GM21447 (cell line): ENCODE data around the gene PTPRCAP.

ENCODE experiments used
- ATAC-seq: cut with Tn5 transposase; IDR thresholded peaks from one replicate; pipeline ENCODE4 v1.9.1; 2021; ENCODE audit not compliant: unreplicated experiment

Gene PTPRCAP

DNA sequence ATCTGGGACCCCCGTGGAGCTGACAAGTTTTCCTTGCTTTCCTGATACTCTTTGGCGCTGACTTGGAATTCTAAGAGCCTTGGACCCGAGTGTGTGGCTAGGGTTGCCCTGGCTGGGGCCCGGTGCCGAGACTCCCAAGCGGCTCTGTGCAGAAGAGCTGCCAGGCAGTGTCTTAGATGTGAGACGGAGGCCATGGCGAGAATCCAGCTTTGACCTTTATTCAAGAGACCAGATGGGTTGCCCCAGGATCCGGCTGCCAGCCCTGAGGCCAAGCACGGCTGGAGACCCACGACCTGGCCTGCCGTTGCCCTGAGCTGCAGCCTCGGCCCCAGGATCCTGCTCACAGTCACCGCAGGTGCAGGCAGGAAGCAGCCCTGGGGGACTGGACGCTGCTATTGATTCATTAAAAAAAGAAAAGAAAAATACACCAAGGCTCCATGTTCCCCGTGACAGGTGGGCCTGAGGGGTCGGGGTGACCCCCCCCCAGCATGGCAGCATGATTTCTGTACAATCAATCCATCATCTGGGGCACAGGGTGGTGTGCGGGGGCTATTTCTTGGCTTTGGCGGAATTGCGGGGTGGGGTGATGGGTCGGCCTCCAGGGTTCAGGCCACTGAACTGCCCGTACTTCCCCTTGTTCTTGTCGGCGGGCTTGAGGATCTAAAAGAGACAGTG is 39.4 kb downstream of the PTPRCAP start:
- ATAC-seq: no peak

DNA sequence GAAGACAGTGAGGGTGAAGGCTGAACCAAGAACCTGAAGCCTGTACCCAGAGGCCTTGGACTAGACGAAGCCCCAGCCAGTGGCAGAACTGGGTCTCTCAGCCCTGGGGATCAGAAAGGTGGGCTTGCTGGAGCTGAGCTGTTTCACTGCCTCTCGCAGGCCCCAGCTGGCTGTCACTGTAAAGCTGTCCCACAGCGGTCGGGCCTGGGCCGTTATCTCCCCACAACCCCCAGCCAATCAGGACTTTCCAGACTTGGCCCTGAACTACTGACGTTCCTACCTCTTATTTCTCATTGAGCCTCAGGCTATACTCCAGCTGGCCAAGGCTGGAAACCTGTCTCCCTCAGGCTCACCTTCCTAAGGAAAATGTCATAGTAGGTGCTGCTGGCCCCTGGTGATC is 39.9 kb downstream of the PTPRCAP start:
- no peak for ATAC-seq

DNA sequence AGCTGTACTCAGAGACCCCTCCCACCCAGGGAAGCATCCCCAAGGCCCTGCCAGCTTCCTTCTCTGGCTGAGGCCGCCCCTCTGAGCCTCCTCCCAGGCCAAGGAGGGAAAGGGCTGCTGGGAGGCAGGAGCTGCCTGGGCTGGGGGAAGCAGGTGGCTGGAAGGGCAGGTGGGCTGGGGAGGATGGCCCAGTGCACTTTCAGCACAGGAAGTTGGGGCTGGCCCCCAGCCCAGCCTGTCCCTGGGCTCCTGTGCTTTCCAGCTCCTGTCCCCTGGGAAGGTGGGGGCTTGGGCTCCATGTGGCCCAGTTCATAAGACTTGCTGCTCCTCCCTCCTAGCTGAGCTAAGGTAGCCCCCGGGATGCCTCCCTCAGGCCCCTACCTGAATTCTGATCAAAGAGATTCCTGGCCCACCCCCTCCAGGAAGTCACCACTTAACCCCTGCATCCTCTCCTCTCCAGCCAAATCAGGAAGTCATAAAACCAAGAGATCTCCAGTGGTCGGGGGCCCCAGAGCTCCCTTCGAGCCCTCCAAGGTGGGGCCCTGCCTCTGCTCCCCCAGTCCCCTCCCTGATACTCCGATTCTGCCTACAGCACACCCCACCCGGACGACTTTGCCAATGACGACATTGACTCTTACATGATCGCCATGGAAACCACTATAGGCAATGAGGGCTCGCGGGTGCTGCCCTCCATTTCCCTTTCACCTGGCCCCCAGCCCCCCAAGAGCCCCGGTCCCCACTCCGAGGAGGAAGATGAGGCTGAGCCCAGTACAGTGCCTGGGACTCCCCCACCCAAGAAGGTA is 40.7 kb downstream of the PTPRCAP start:
- no peak for ATAC-seq

DNA sequence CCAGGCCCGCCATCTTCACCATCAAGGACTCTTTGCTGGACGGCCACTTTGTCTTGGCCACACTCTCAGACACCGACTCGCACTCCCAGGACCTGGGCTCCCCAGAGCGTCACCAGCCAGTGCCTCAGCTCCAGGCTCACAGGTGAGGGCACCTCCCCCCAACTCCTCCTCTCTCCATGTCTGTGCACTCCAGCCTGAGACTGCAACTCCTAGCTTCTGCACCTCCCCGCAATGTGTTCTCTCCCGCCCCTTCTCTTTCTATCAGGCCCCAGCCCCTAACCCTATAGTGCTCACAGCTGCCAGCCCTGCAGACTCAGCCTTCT is 41.3 kb downstream of the PTPRCAP start:
- no peak for ATAC-seq

DNA sequence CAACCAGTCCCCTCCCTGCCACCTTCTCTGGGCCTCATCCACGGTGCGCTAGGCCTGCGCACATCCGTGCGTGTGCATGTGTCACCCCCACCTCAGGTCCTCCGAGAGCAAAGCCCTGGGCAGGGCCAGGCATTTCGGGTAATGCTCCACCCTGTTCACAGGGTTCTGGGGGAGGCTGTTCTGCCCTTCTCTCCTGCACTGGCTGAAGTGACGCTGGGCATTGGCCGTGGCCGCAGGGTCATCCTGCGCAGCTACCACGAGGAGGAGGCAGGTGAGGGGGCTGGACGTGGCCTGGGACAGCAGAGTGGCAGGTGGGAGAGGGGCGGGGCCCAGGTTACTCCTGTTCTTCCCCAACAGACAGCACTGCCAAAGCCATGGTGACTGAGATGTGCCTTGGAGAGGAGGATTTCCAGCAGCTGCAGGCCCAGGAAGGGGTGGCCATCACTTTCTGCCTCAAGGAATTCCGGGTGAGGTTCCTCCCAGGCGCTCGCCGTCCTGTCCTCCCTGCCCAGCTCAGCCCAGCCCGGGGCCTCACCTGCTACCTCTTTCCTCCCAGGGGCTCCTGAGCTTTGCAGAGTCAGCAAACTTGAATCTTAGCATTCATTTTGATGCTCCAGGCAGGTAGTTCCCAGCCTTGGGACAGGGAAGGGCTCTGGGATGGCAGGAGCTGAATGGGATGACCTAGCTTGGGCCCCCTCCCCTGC is 41.8 kb downstream of the PTPRCAP start:
- no peak for ATAC-seq

DNA sequence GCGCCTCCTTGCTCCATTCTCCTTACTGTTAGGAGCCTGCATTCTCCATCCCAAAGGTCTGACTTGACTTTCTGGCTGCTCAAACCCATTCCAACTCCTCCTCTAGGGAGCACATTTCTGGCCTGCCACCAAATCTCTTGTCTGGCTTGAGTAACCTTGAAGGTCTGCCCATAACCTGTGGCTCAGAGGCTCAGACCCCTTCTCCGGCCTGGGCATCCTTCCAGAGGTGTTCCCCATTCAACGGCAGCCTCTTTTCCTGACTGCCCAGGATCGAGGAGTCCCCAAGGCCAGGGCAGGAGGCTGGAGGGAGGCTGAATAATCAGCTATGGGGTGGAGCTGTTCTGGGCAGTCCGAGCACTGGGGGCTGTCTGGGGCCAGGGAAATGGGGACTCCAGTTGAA is 43.5 kb downstream of the PTPRCAP start:
- ATAC-seq: no peak

DNA sequence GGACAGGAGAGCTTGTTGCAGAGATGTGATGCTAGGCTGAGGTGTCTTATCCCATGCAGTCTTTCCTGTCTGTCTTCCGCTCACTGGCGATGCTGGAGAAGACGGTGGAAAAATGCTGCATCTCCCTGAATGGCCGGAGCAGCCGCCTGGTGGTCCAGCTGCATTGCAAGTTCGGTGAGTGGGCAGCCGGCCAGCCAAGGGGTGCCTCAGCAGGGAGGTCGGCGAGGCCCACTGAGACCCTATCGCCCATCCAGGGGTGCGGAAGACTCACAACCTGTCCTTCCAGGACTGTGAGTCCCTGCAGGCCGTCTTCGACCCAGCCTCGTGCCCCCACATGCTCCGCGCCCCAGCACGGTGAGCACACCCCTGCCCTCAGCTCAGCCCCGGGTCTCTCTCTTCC is 44.0 kb downstream of the PTPRCAP start:
- ATAC-seq: no peak

DNA sequence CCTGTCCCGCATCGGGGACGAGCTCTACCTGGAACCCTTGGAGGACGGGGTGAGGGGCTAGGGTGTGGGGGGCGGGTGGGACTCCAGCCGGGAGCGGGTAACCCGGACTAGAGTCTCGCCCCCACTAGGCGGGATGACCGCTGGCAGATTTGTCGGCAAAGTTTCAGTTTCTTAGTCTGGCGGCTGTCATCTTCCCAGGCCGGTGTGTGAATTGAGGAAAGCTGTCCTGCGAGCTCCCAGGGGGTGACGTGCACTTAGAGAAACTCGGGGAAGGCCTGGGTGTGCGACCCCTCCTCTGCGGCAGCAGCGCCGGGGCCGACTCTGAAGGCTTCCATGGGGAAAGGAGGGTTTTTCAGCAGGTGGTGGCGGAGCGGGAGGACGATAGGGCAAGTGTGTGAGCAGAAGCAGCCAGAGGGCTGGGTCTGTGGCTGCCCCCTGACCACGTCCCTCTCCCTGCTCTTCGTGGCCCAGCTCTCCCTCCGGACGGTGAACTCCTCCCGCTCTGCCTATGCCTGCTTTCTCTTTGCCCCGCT is 45.2 kb downstream of the PTPRCAP start:
- ATAC-seq: peak; percentile 14

DNA sequence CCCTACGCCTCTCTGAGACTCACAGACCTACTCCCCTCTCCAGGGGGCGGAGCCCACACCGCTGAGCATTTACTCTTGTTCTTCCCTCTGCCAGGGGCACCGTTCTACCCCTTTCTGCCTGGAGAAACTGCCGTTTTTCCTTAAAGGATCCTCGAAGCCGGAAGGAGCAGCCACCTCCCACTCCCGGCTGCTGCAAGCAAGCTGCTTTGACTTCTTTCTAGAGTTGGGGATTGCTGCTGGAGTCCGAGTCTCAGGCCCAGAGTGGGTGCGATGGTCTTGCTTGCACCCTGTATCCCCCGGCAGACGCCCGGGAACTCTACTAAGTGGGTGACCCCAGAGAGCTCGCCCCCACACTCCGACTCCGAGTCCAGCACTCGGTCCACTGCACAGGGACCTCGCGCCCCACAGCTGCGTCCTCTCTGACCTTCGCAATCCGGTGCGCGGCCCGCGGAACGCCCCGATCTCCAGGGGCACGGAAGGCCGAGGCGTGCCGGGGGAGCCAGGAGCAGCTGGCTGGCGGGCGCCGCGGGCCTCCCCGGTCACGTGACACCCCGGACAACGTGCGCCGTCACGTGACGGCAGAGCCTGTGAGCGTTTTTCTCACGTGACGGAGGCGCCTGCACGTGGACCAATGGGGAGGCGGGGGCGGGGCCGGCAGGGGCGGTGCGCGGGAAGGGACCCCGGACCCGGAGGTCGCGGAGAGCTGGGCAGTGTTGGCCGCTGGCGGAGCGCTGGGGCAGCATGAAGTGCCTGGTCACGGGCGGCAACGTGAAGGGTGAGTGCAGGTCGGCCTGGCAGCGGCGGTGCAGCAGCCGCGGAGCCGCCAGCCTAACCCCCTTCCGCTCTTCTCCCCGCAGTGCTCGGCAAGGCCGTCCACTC is 45.9 kb downstream of the PTPRCAP start, which contains the start of gene RAD9A:
RAD9A (plus strand) TSS at position 683 of the 879 bp plus-strand sequence; CDS start at position 742, 59 bp downstream.
- peak; percentile 51 for ATAC-seq

DNA sequence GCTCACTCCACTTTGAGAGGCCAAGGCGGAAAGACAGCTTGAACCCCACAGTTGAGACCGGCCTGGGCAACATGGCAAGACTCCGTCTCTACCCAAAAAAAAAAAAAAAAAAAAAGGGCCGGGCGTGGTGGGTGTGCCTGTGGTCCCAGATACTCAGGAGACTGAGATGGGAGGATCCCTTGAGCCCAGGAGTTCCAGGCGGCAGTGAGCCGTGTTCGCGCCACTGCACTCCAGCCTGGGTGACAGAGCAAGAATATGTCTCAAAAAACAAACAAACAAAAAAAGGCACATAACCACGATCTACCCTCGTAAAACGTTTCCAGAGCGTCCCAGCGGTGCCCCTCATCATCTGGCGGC is 46.6 kb downstream of the PTPRCAP start:
- ATAC-seq: no peak

DNA sequence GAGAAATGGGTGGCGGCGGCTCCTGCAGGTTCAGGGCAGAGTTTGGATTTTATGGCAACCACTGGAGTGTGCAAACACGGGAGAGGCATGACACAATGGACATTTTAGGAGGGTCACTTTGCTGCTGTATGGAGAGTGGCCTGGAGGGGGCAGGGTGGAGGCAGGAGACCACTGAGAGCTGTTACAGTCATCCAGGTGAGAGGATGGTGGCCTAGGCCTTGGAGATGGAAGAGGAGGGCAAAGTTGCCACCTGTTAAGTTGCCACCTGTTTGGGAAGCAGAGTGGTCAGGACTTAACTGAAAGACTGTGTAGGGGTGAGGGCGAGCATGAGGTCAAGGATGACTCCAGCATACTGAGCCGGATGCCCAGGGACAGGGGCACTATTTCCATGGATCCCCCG is 48.0 kb downstream of the PTPRCAP start:
- no peak for ATAC-seq

DNA sequence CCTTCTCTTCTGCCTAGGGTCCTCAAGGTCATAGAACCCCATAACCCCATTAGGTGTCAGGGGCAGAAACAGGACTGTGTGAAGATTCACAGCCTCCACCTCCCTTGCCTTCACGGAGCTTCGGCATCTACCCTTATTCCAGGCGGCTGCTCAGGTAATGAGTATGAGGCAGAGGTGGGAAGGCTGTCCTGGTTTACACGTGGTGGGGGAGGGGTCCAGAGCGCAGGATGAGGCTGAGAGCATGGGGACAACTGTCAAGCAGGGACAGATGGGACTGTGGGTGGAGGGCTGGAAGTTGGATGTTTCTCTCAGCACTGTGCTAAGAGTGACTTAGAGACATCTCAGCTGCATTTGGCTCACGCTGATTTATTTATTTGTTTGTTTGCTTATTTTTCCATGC is 50.0 kb downstream of the PTPRCAP start:
- no peak for ATAC-seq

DNA sequence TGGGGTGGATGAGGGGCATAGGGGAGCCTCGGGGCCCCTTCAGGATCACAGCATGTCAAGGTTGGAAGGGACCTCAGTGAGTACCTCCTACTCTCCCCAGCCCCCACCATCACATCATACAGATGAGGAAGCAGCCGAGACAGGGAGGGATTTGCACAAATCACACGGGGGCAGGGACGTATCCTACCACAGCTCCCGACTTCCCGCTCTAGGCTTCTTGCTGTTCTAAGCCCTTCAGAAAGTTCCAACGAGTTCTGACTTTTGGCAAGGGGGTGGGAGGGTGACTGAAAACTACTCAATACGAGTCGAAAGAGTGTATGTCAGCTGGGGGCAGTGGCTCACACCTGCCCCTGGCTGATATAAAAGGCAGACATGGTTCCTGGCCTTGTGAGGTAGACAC is 50.4 kb downstream of the PTPRCAP start:
- ATAC-seq: no peak
